Astrocyte of the spinal cord (primary cell): ENCODE measurements around the gene CBFA2T3.
"Not testable (repeated sequence)": the region's sequence is repeated elsewhere in the genome, so short reads cannot be mapped to it uniquely, and the experiment has no call there.

Experiments
- DNase-seq: peaks from one replicate; pipeline ENCODE4 v3.0.0; 2011; ENCODE audit warnings: low read depth, low spot score
- H3K4me3 ChIP-seq: 2 replicates; pipeline ENCODE4 v1.5.1; 2011; ENCODE audit warnings: low read depth, mild to moderate bottlenecking, low read length, moderate library complexity
- CTCF ChIP-seq: IDR thresholded peaks from 2 replicates; pipeline ENCODE4 v1.5.1; 2012; ENCODE audit warnings: low read depth, mild to moderate bottlenecking, low read length, inconsistent platforms
- in situ Hi-C: cut with HindIII; loops from 2 replicates; pipeline ENCODE4 v1.10.0; 2017; ENCODE audit warnings: low sequenced_read_pairs

CBFA2T3 gene

GRCh38 chr16:88922826-88923410, 54.1 kb downstream of the CBFA2T3 start:
- no peak for TF ChIP-seq CTCF
- in situ Hi-C loops, result no loop called here
- no peak overlapping the region for H3K4me3 ChIP-seq
- no peak for DNase-seq

GRCh38 chr16:88922114-88922825, 54.7 kb downstream of the CBFA2T3 start:
- in situ Hi-C loops, result no loop called here
- no peak overlapping the region for H3K4me3 ChIP-seq
- DNase-seq, result peak; percentile 23
- no peak for TF ChIP-seq CTCF

DNA sequence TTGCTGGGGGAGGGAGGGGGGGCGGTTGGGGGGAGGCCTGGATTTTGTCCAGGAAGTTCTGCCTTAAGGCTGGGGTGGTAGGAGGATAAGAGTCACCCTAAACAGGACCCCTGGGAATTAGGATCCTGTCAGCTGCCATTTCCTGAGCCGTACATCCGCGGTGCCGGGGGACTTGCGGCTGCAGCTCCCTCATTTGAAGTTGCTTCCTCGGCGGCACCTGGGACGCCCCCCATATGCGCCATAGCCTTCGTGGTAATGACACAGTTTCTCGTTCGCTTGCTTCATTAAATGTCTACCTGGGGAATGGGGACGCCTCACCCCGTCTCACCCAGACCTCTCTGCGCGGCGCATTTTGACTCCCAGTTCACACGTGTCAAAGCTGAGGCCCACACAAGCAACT, 55.4 kb downstream of the CBFA2T3 start:
- no peak for TF ChIP-seq CTCF
- H3K4me3 ChIP-seq, result no peak overlapping the region
- no peak for DNase-seq
- in situ Hi-C loops, result no loop called here

DNA sequence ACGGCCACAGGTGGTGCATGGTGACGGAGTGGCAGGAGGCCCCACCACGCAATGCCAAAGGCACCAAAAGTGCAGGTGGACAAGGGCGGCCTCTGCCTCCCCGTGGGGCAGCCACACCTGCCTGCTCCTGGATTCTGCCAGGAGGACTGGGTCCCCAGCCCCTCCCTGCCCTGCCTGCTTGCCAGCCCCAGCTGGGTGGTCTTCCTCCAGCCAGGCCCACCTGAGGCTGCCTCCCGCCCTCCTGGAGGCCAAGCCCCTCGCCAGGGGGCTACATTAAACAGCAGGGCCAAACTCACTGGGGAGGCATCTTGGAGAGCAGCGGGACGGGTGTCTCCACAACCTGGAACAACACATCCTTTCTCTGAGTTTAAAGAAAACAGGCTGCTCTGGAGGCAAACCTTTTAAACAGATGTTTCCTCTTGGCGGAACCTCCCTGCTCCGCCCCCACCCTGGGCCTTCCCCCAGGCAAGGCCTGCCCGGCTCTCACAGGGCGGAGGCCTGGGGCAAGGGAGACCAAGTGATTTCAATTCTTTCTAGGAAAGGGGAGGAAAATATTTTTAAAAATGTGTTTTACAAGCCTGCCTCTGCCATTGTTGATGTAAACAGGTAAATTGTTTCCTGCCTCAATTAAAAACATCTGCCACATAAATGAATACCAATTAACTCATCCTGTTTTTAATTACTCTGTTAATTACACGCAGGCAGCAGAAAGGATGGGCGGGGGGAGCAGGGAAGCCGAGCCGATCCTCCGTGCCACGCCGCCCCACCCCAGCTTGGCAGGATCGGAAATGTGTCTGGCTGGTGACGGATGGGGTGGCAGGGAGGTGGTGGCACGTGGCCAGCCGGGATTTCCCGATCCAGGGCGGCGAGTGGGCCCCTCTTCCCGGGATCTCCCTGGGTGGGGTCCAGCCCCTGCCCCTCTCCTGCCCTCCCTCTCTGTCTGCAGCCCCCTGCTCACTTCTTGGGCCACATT, 56.1 kb downstream of the CBFA2T3 start:
- in situ Hi-C loops, result no loop called here
- DNase-seq, result peak; percentile 40
- no peak overlapping the region for H3K4me3 ChIP-seq
- no peak for TF ChIP-seq CTCF

DNA sequence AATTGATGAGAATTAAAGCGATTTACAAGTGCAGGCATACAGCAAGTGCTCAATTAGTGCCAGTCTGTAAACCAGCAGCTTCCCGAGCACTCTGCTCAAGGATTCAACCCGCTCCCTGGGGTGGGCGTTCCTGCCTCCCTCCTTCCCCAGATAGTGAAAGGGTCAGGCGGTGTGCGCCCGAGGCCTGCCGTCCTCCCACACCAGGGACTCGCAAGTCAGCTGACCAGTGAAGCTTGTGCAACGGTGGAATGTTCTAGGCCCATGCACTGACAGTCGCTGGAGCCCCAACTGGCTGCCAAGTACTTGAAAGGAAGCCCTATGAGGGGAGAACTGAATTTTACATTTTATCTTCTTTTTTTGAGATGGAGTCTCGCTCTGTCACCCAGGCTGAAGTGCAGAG, 57.1 kb downstream of the CBFA2T3 start:
- in situ Hi-C loops, result no loop called here
- H3K4me3 ChIP-seq, result no peak overlapping the region
- no peak for TF ChIP-seq CTCF
- DNase-seq, result no peak

- H3K4me3 ChIP-seq, DNase-seq, in situ Hi-C loops: not testable (repeated sequence)
Measured at GRCh38 chr16:88918896-88919295, 58.1 kb downstream of the CBFA2T3 start.
